K562 (cell line): ENCODE results near the gene XPO6. TPM values are rescaled to one million over a fixed set of nuclear protein-coding genes. Genes with fewer than 3 reads are reported as not detected.

ENCODE experiments used
- ATF2 ChIP-seq: sonication (generic); formaldehyde crosslinking; IDR thresholded peaks from 2 replicates; pipeline ENCODE4 v1.8.1; 2022; ENCODE audit warnings: missing genetic modification reagents
- CBFA2T2 ChIP-seq: fragments of 450-650 bp; conservative IDR thresholded peaks from 2 replicates; pipeline ENCODE4 v1.6.1; 2017; ENCODE audit warnings: mild to moderate bottlenecking
- FOXM1 ChIP-seq, 2 experiments: fragments of 450-650 bp in 1 of 2; sonication (generic) in 1 of 2; formaldehyde crosslinking in 1 of 2; IDR thresholded peaks; 2 replicates each; pipeline versions ENCODE4 v1.6.1 to v1.9.0; 2017 to 2022; ENCODE audit warnings: low read depth in 2 of 2, mild to moderate bottlenecking in 2 of 2, missing genetic modification reagents in 1 of 2, moderate library complexity in 1 of 2
- GMEB1 ChIP-seq: fragments of 250-450 bp; sonication (Bioruptor Pico); IDR thresholded peaks from 2 replicates; pipeline ENCODE4 v1.4.0; 2020; ENCODE audit warnings: mild to moderate bottlenecking
- IFI16 ChIP-seq: fragments of 250-450 bp; sonication (Bioruptor Pico); IDR thresholded peaks from 2 replicates; pipeline ENCODE4 v2.1.2; 2022; ENCODE audit warnings: mild to moderate bottlenecking, inconsistent platforms
- IRF2 ChIP-seq: sonication (generic); formaldehyde crosslinking; IDR thresholded peaks from 2 replicates; pipeline ENCODE4 v1.8.1; 2022; ENCODE audit warnings: mild to moderate bottlenecking, missing genetic modification reagents
- PHF20 ChIP-seq: fragments of 450-650 bp; IDR thresholded peaks from 2 replicates; pipeline ENCODE4 v1.6.1; 2018; ENCODE audit not compliant: partially characterized antibody
- RBM34 ChIP-seq: fragments of 200-400 bp; formaldehyde crosslinking; IDR thresholded peaks from 2 replicates; pipeline ENCODE4 v1.6.1; 2018; ENCODE audit warnings: low read length, borderline replicate concordance; ENCODE audit not compliant: insufficient read depth
- SIN3A ChIP-seq, 2 experiments: fragments of 150-350 bp in 1 of 2; IDR thresholded peaks; 2 replicates each; pipeline ENCODE4 v1.6.1; 2011 to 2016; ENCODE audit warnings: borderline replicate concordance in 2 of 2, low read depth in 2 of 2, low read length in 2 of 2, mild to moderate bottlenecking in 2 of 2, moderate library complexity in 2 of 2; ENCODE audit not compliant: control insufficient read depth in 1 of 2
- STAG1 ChIP-seq: sonication (generic); formaldehyde crosslinking; IDR thresholded peaks from 2 replicates; pipeline ENCODE4 v1.5.0; 2020; ENCODE audit warnings: missing genetic modification reagents, borderline replicate concordance
- TFAM ChIP-seq: fragments of 250-450 bp; sonication (Bioruptor Pico); conservative IDR thresholded peaks from 2 replicates; pipeline ENCODE4 v1.5.0; 2021; ENCODE audit warnings: mild to moderate bottlenecking, moderate library complexity
- XRCC4 ChIP-seq: IDR thresholded peaks from one replicate; pipeline ENCODE4 v1.6.1; 2011; ENCODE audit not compliant: insufficient read depth, insufficient read length; ENCODE audit errors: extremely low read depth
- ZHX1 ChIP-seq: fragments of 150-350 bp; conservative IDR thresholded peaks from 2 replicates; pipeline ENCODE4 v1.6.1; 2014; ENCODE audit warnings: low read length
- ZNF280B ChIP-seq: fragments of 250-450 bp; sonication (Bioruptor Pico); IDR thresholded peaks from 2 replicates; pipeline ENCODE4 v1.5.1; 2021; ENCODE audit warnings: mild to moderate bottlenecking
- polyA plus RNA-seq, 8 experiments: library from polyadenylated mRNA; depleted of rRNA in 4 of 8; stranded (reverse) in 5 of 8; unstranded in 3 of 8; fragments of >200 nt; fragmentation: Nextera tagmentation in 2 of 8; fragmentation: Illumina TruSeq in 1 of 8; extraction: Ambion mirVana in 2 of 8; extraction: Trizol in 1 of 8; gene quantifications; 2 replicates each; pipeline versions ENCODE4 v1.2.1 to v1.2.3, GENCODE V29; 2011 to 2014; ENCODE audit warnings: inconsistent platforms in 1 of 8, missing spikeins in 1 of 8
- total RNA-seq, 7 experiments: library from RNA; depleted of rRNA in 6 of 7; stranded (reverse); fragments of >200 nt in 6 of 7; fragmentation: Illumina TruSeq in 2 of 7; extraction: Trizol in 2 of 7; gene quantifications; 2 replicates each; pipeline versions ENCODE4 v1.2.1 to v1.2.3, GENCODE V29; 2011 to 2021; ENCODE audit warnings: low replicate concordance in 1 of 7

Gene XPO6
- total and polyA plus RNA-seq, 9 of the 15 experiments (the other 6 are each of a cell fraction or from before 2014, with no cell fraction given), result 11.2 to 196 (median 119) TPM

GRCh38 chr16:28185696-28186095, 26.1 kb downstream of the XPO6 start (continued):
- TF ChIP-seq IFI16 (CRISPR knock-in tag) (no peak), IRF2 (CRISPR knock-in tag) (no peak), STAG1 (CRISPR knock-in tag) (no peak), ZNF280B (CRISPR knock-in tag) (no peak), SIN3A (IDR thresholded peaks at IDR 0.05; ENCODE audit: borderline replicate concordance in 2 of 2, control insufficient read depth in 1 of 2, low read depth in 2 of 2, low read length in 2 of 2) (no peak), CBFA2T2 (no peak), XRCC4 (no peak), PHF20 (no peak), TFAM (CRISPR knock-in tag) (no peak), ZHX1 (no peak), GMEB1 (no peak), ATF2 (no peak), RBM34 (no peak), FOXM1 (IDR thresholded peaks at IDR 0.05; ENCODE audit: low read depth) (no peak), FOXM1 (CRISPR knock-in tag; IDR thresholded peaks at IDR 0.05; ENCODE audit: low read depth) (no peak)
